ENCODE results near the gene SMYD3.

Gene SMYD3

GRCh38 chr1:246512635-246513034 is 5.6 kb upstream of the SMYD3 start:
- TF ChIP-seq, protein P1, sequence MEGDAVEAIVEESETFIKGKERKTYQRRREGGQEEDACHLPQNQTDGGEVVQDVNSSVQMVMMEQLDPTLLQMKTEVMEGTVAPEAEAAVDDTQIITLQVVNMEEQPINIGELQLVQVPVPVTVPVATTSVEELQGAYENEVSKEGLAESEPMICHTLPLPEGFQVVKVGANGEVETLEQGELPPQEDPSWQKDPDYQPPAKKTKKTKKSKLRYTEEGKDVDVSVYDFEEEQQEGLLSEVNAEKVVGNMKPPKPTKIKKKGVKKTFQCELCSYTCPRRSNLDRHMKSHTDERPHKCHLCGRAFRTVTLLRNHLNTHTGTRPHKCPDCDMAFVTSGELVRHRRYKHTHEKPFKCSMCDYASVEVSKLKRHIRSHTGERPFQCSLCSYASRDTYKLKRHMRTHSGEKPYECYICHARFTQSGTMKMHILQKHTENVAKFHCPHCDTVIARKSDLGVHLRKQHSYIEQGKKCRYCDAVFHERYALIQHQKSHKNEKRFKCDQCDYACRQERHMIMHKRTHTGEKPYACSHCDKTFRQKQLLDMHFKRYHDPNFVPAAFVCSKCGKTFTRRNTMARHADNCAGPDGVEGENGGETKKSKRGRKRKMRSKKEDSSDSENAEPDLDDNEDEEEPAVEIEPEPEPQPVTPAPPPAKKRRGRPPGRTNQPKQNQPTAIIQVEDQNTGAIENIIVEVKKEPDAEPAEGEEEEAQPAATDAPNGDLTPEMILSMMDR (IDR thresholded peaks at IDR 0.05; ENCODE audit: control insufficient read depth, insufficient read depth, low read depth, low read length, missing control alignments): no peak
- no peak overlapping the region for H3K4me3 ChIP-seq (ENCODE audit: control insufficient read depth, low read depth, low read length)
- DNase-seq (ENCODE audit: low read depth): no peak

- TF ChIP-seq, protein P1 (IDR thresholded peaks at IDR 0.05; ENCODE audit: control insufficient read depth, insufficient read depth, low read depth, low read length, missing control alignments): no peak
- H3K4me3 ChIP-seq (ENCODE audit: control insufficient read depth, low read depth, low read length): no peak overlapping the region
- no peak for DNase-seq (ENCODE audit: low read depth)
Observed at GRCh38 chr1:246512230-246512629, 5.2 kb upstream of the SMYD3 start.

DNA sequence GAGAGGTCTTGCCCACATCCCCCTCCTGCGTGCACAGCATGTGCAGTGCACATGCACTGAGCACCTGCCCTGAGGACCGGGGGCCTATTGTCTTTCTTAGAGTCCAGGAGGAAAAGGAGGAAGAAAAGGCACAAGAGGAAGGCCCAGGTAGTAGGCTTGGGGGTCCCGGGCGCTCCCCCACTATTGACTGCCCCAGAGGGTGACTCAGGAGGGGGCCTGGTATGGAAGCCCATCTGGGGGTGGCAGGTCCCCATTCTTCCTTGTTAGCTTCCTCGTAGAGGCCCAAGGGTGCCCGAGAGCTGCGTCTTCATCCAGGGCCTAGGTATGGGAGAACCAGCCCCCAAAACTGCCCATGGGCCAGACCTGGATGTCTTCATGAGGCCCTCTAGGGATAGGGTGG is 4.1 kb upstream of the SMYD3 start:
- TF ChIP-seq, protein P1 (IDR thresholded peaks at IDR 0.05; ENCODE audit: control insufficient read depth, insufficient read depth, low read depth, low read length, missing control alignments): no peak
- no peak for DNase-seq (ENCODE audit: low read depth)
- H3K4me3 ChIP-seq (ENCODE audit: control insufficient read depth, low read depth, low read length): no peak overlapping the region

GRCh38 chr1:246510147-246511030 is 3.3 kb upstream of the SMYD3 start:
- TF ChIP-seq, protein P1 (IDR thresholded peaks at IDR 0.05; ENCODE audit: control insufficient read depth, insufficient read depth, low read depth, low read length, missing control alignments): no peak
- H3K4me3 ChIP-seq (ENCODE audit: control insufficient read depth, low read depth, low read length): no peak overlapping the region
- DNase-seq (ENCODE audit: low read depth): no peak

DNA sequence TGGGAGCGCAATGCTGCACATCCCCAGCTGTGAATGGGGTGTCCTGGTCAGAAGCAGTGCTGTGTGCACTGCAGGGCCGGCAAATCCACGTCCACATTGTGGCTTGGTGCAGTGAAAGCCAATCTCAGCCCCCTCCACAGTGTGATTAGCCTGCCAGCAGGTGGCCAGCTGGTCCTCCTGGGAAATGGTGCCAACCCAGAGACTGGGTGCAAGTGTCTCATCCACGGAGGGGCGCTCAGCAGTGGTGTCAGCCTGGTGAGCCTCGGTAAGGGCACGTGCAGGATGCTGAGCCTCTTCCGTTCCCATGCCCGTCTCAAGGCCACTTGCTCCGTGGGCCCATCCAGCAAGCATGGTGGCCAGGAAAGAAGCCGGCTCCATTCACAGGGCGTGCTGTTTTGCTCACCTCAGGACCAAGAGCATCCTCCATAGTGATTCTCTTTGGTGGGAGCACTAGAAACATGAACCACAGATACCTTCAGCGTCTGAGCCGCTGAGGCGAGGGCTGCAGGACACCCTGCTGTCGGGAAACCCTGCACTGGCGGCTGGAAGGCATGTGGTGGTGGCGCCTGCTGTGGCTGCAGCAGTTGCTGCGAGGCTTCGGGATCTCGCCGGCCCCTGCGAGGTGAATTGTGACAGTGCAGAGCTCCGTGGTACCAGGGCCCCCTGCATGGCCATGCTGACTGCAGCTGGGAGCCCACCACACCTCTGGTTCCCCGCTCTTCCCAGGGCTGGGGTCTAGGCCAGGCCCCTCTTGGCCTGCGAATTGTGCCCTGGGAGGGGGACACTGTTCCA is 2.0 kb upstream of the SMYD3 start:
- TF ChIP-seq, protein P1 (IDR thresholded peaks at IDR 0.05; ENCODE audit: control insufficient read depth, insufficient read depth, low read depth, low read length, missing control alignments): no peak
- no peak for DNase-seq (ENCODE audit: low read depth)
- no peak overlapping the region for H3K4me3 ChIP-seq (ENCODE audit: control insufficient read depth, low read depth, low read length)

DNA sequence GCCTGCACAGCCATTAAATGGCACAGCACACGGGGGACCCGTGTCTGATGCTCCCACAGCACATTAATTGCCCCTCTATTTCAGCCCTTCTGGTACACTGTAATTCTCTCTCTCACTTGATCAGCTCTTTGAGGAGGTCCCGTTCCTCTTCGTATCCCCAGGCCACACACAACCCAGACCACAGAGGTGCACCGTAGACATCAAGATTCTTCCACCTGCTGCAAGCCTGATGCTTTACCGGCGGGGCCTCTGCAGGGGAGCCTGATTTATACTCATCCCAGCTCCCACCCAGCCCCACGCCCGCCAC is 759 bp downstream of the SMYD3 start:
- TF ChIP-seq, protein P1 (IDR thresholded peaks at IDR 0.05; ENCODE audit: control insufficient read depth, insufficient read depth, low read depth, low read length, missing control alignments): no peak
- peak overlapping the region; percentile 67 for H3K4me3 ChIP-seq (ENCODE audit: control insufficient read depth, low read depth, low read length)
- DNase-seq (ENCODE audit: low read depth): no peak
